HG03066 (cell line): Measurements from ENCODE around the gene ZNF341.
"Not testable (repeated sequence)": the region's sequence is repeated elsewhere in the genome, so short reads cannot be mapped to it uniquely, and the experiment has no call there.

Source experiments
- ATAC-seq: cut with Tn5 transposase; IDR thresholded peaks from one replicate; pipeline ENCODE4 v1.9.1; 2021; ENCODE audit warnings: low read depth; ENCODE audit not compliant: unreplicated experiment

The ZNF341 gene

GRCh38 chr20:33727806-33728205 lies 4.0 kb upstream of the ZNF341 start:
- no peak for ATAC-seq

GRCh38 chr20:33728463-33728862 lies 3.3 kb upstream of the ZNF341 start:
- no peak for ATAC-seq

DNA sequence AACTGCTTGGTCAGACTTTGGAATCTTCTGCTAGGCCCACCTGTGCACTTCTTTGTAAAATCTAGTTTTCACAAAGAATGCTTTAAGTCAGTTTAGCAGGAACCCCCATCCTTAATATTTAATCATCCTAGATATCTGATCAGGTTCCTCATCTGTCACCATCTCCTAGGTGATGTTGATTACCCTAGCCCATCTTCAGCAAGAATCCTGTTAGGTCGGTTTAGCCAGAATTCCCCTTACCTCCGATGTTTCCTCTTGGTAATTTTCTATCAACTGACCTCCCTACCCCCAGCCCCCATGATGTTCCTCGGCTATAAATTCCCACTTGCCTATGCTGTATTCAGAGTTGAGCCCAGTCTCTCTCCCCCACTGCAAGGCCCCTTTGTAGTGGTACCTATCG lies 2.7 kb upstream of the ZNF341 start:
- ATAC-seq, result no peak

- no peak for ATAC-seq
Observed at GRCh38 chr20:33730946-33731692, 677 bp upstream of the ZNF341 start.

- peak; percentile 51 for ATAC-seq
Observed at GRCh38 chr20:33732166-33732970, 572 bp downstream of the ZNF341 start.

DNA sequence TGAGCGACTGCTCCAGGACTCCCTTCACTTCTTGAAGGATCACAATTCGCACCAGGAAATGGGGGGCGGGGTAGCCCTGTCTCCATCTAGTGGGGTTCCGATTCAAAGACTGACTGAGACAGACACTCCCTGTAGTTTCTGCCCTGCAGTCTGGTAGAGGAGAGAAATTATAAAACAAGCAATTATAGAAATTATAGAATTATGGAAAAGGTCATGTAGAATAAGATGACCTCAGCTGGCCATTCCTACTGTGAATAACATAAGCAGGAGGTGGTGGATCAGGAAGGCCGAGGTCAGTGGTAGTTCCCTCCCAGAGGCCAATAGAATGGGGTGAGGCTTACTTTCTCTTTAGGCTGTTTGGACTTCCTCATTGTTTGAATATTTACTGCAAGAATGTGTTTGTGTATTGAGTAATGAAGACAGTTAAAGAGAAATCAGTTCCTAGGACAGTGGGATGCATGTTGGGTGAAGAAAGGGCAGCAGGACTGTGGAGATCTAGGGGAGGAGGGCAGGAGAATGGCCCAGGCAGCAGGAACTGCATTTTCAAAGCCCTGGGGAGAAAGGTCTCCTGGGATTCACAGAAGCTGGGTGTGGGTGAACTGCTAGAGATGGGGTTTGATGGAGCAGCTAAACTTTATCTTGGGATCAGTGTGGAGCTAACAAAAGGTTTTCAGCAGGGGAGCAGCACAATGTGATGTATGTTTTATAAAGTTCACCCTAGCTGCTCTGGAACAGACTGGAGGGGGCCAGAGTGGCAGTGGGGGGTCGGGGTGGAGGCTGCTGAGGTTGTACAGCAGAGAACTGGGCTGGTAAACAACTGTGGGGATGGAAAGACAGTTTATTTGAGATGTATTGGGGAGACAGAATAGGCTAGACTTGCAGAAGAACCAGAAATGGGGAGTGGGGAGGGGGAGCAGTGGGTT lies 2.1 kb downstream of the ZNF341 start:
- ATAC-seq, result no peak

DNA sequence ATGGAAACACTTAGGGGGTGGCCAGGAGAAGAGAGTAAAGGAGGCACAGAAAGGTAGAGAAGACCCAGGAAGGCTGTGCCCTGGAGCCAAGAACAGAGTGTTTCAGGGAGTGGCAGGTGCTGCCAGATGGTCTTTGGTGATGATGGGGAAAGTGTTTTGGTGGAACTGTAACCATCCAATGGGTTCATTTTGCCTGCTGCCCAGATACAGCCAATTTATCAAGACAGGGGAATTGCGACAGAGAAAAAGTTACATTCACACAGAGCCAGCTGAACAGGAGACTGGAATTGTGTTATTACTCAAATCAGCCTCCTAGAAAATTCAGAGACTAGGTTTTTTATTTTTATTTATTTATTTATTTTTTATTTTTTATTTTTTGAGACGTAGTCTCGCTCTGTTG lies 5.2 kb downstream of the ZNF341 start:
- ATAC-seq, result no peak

- ATAC-seq, result no peak
Observed at GRCh38 chr20:33739493-33739892, 7.7 kb downstream of the ZNF341 start.

- no peak for ATAC-seq
Observed at GRCh38 chr20:33740189-33740588, 8.4 kb downstream of the ZNF341 start.

- no peak for ATAC-seq
Observed at GRCh38 chr20:33744181-33744580, 12.4 kb downstream of the ZNF341 start.

DNA sequence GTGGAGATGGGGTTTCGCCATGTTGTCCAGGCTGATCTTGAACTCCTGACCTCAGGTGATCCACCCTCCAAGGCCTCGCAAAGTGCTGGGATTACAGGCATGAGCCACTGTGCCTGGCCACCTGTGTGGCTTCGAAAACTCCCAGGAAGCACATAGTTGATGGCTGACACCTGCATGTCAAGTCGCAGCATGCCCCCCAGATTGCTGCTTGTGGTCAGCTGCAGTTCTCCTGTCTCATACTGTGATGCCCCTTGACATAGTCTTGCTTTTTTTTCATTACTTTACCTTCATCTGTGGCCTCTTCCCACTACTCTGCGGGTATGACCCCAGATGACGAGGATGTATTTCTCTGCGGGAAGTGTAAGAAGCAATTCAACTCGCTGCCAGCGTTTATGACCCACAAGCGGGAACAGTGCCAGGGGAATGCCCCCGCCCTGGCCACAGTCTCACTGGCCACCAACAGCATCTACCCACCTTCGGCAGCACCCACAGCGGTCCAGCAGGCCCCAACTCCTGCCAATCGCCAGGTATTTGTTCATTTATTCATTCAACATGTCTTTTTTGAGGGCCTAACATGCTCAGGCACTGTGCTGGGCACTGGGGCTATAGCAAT lies 13.1 kb downstream of the ZNF341 start:
- ATAC-seq, result no peak

GRCh38 chr20:33746325-33746998 lies 14.7 kb downstream of the ZNF341 start:
- no peak for ATAC-seq

GRCh38 chr20:33751775-33752174 lies 20.0 kb downstream of the ZNF341 start:
- ATAC-seq, result no peak

- ATAC-seq, result no peak
Observed at GRCh38 chr20:33753143-33753542, 21.3 kb downstream of the ZNF341 start.

GRCh38 chr20:33753763-33754162 lies 22.0 kb downstream of the ZNF341 start:
- ATAC-seq, result no peak

DNA sequence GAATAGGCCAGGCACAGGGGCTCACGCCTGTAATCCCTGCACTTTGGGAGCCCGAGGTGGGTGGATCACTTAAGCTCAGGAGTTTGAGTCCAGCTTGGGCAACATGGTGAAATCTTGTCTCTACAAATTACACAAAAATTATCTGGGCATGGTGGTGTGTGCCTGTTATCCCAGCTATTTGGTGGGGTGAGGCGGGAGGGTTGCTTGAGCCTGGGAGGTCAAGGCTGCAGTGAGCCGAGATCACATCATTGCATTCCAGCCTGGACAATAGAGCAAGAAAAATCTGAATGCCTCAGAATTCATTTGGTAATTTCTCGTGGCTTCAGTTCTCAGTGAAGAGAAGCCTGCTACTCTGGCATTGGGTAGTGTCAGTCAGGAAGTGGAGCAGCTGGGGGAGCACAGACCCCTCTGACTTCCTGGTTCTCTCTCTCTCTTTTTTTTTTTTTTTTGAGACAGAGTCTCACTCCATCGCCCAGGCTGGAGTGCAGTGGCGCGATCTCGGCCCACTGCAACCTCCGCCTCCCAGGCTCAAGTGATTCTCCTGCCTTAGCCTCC lies 24.2 kb downstream of the ZNF341 start:
- not testable (repeated sequence) for ATAC-seq

GRCh38 chr20:33757046-33757445 lies 25.2 kb downstream of the ZNF341 start:
- ATAC-seq, result no peak

- ATAC-seq, result no peak
Observed at GRCh38 chr20:33757458-33757857, 25.7 kb downstream of the ZNF341 start.

DNA sequence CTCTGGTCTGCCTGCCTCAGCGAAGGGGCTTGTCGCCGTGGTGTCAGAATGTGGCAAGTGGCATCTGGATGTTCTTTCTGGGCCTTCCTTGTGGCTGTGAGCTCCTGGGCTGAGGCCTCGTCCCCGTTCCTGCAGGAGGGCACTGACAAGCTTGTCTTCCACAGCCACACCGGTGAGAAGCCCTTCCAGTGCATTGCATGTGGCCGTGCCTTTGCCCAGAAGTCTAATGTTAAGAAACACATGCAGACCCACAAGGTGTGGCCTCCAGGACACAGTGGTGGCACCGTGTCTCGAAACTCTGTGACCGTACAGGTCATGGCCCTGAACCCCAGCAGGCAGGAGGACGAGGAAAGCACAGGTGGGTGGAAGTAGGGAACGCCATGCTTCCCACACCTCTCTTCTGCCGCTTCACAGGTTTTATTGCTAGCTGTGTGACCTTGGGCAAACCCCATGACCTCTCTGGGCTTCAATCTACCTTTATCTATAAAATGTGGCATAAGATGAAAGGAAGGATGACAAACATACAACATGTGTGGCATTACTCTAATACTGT lies 30.0 kb downstream of the ZNF341 start:
- no peak for ATAC-seq
